Endothelial cell of umbilical vein (primary cell): ENCODE measurements around the gene ZMIZ1. TPM values are rescaled to one million over a fixed set of nuclear protein-coding genes. Genes with fewer than 3 reads are reported as not detected.

Source experiments
- BruUV-seq: library from RNA; stranded (reverse); fragments of 400-500 nt; replicated peaks from 2 replicates; lab custom pipeline; 2021; lab: Mats Ljungman, UMichigan
- CTCF ChIA-PET: fragments of 300-600, 350-600 bp; sonication (Branson Sonifier 250); formaldehyde crosslinking; loops from one replicate; lab custom pipeline; 2021; ENCODE audit warnings: antibody characterized with exemption, inconsistent platforms; lab: Charles Lee
- POLR2A ChIA-PET: fragments of 300-600, 350-600 bp; sonication (Branson Sonifier 250); formaldehyde crosslinking; loops from one replicate; lab custom pipeline; 2021; ENCODE audit warnings: antibody characterized with exemption, inconsistent platforms; lab: Charles Lee
- DNase-seq: peaks from one replicate; pipeline ENCODE4 v3.0.0-alpha.2; 2011; ENCODE audit warnings: low read depth, low spot score
- FAIRE-seq: peaks from 2 replicates; lab custom pipeline; 2011; peaks lifted over from hg19 to GRCh38; lab: Jason Lieb, UNC
- H2AFZ ChIP-seq: 2 replicates; pipeline ENCODE4 v1.6.0; 2012; ENCODE audit warnings: low read depth, low read length, control low read depth, inconsistent platforms
- H3K27ac ChIP-seq: 2 replicates; pipeline ENCODE4 v1.5.1; 2011; ENCODE audit warnings: low read depth, mild to moderate bottlenecking, control low read depth, low read length, moderate library complexity; ENCODE audit not compliant: insufficient read depth
- H3K27me3 ChIP-seq, 2 experiments: 2 replicates each; pipeline versions ENCODE4 v1.6.0 to v1.6.1; 2011; ENCODE audit warnings: low read length in 2 of 2, mixed read lengths in 1 of 2; ENCODE audit not compliant: control insufficient read depth in 2 of 2, insufficient read depth in 2 of 2
- H3K36me3 ChIP-seq, 2 experiments: 2 replicates in 1 of 2; 3 replicates in 1 of 2; pipeline ENCODE4 v1.5.1; 2011; ENCODE audit warnings: low read length in 2 of 2, mild to moderate bottlenecking in 1 of 2, moderate library complexity in 1 of 2; ENCODE audit not compliant: control insufficient read depth in 2 of 2, insufficient read depth in 2 of 2; ENCODE audit errors: extremely low read depth in 1 of 2
- H3K4me1 ChIP-seq: 3 replicates; pipeline ENCODE4 v1.5.1; 2011; ENCODE audit warnings: mild to moderate bottlenecking, low read length; ENCODE audit not compliant: control insufficient read depth, insufficient read depth; ENCODE audit errors: extremely low read depth
- H3K4me2 ChIP-seq: 2 replicates; pipeline ENCODE4 v1.6.1; 2011; ENCODE audit warnings: low read length, control low read depth, mixed read lengths; ENCODE audit not compliant: insufficient read depth
- H3K4me3 ChIP-seq, 3 experiments: fragments of 200-600 bp in 1 of 3; sonication (generic), shearing (Covaris generic) in 1 of 3; replicated peaks in 1 of 3; 2 replicates each; pipeline ENCODE4 v1.5.1; 2011 to 2016; ENCODE audit warnings: control low read depth in 3 of 3, low read length in 3 of 3, mild to moderate bottlenecking in 2 of 3, inconsistent platforms in 1 of 3, low read depth in 1 of 3, moderate library complexity in 1 of 3; ENCODE audit not compliant: insufficient read depth in 1 of 3
- H3K79me2 ChIP-seq: 2 replicates; pipeline ENCODE4 v1.6.0; 2012; ENCODE audit warnings: low read length, inconsistent platforms; ENCODE audit not compliant: control insufficient read depth, insufficient read depth
- H3K9ac ChIP-seq: replicated peaks from 2 replicates; pipeline ENCODE3; 2011; ENCODE audit warnings: low read length, control low read depth; ENCODE audit not compliant: insufficient read depth; ENCODE audit errors: extremely low read depth
- H3K9me1 ChIP-seq: replicated peaks from 3 replicates; pipeline ENCODE4 v1.6.0; 2011; ENCODE audit warnings: mild to moderate bottlenecking, low read length; ENCODE audit not compliant: control insufficient read depth, insufficient read depth; ENCODE audit errors: extremely low read depth
- H3K9me3 ChIP-seq: replicated peaks from 2 replicates; pipeline ENCODE4 v1.5.1; 2012; ENCODE audit warnings: low read length, inconsistent platforms; ENCODE audit not compliant: control insufficient read depth, insufficient read depth
- H4K20me1 ChIP-seq: replicated peaks from 2 replicates; pipeline ENCODE3; 2011; ENCODE audit warnings: mild to moderate bottlenecking, low read length; ENCODE audit not compliant: control insufficient read depth, insufficient read depth; ENCODE audit errors: extremely low read depth
- EZH2 ChIP-seq: IDR thresholded peaks from 2 replicates; pipeline ENCODE4 v1.6.1; 2012; ENCODE audit warnings: borderline replicate concordance, low read depth, mild to moderate bottlenecking, moderate library complexity, low read length, inconsistent platforms; ENCODE audit not compliant: severe bottlenecking
- FOS ChIP-seq: IDR thresholded peaks from 2 replicates; pipeline ENCODE4 v1.6.1; 2011; ENCODE audit warnings: mild to moderate bottlenecking, low read length, moderate library complexity, borderline replicate concordance; ENCODE audit not compliant: insufficient read depth
- GATA2 ChIP-seq: IDR thresholded peaks from 2 replicates; pipeline ENCODE4 v1.7.0; 2011; ENCODE audit warnings: low read depth, mild to moderate bottlenecking, moderate library complexity, mixed read lengths, low read length; ENCODE audit not compliant: insufficient read length, insufficient read depth
- JUN ChIP-seq: IDR thresholded peaks from 2 replicates; pipeline ENCODE4 v1.6.1; 2011; ENCODE audit warnings: borderline replicate concordance, low read depth; ENCODE audit not compliant: insufficient read length, insufficient read depth
- MYC ChIP-seq: IDR thresholded peaks from one replicate; pipeline ENCODE4 v1.6.1; 2011; ENCODE audit warnings: mild to moderate bottlenecking, low read depth, low read length
- POLR2A ChIP-seq: IDR thresholded peaks from 2 replicates; pipeline ENCODE4 v1.6.1; 2012; ENCODE audit warnings: low read depth, mild to moderate bottlenecking, control low read depth, low read length
- POLR2AphosphoS5 ChIP-seq: IDR thresholded peaks from 2 replicates; pipeline ENCODE4 v1.6.1; 2012; ENCODE audit warnings: low read depth, mild to moderate bottlenecking, control low read depth, low read length, moderate library complexity; ENCODE audit not compliant: insufficient read depth
- dilution Hi-C: fragments of 300-500 bp; cut with MboI; formaldehyde crosslinking; loops from one replicate; pipeline ENCODE4 v1.15.0; 2019; ENCODE audit warnings: low sequenced_read_pairs; ENCODE audit not compliant: extremely low pct_ligation_motif_present
- intact Hi-C: fragments of 100-400 bp; cut with micrococcal nuclease; formaldehyde crosslinking; loops from one replicate; pipeline ENCODE4 v1.10.0; 2022
- polyA plus RNA-seq, 4 experiments: library from polyadenylated mRNA; depleted of rRNA in 3 of 4; stranded (reverse) in 3 of 4; unstranded in 1 of 4; fragments of >200 nt; gene quantifications; 2 replicates each; pipeline versions ENCODE4 v1.2.1 to v1.2.3, GENCODE V29; 2011 to 2012; ENCODE audit warnings: missing spikeins in 1 of 4
- total RNA-seq: library from RNA; stranded (reverse); gene quantifications from 2 replicates; pipeline ENCODE4 v1.2.3, GENCODE V29; 2021
- TF ChIP-seq, protein P1 (sequence below): IDR thresholded peaks from 2 replicates; pipeline ENCODE4 v1.6.1; 2011; ENCODE audit not compliant: insufficient read depth, insufficient read length
- TF ChIP-seq, protein P2 (sequence below), 2 donors: IDR thresholded peaks; 1 replicate in 1 of 2; 2 replicates in 1 of 2; pipeline ENCODE4 v1.5.1; 2011; ENCODE audit warnings: low read length in 2 of 2, mild to moderate bottlenecking in 2 of 2, moderate library complexity in 2 of 2, control low read depth in 1 of 2, inconsistent platforms in 1 of 2, low read depth in 1 of 2; ENCODE audit not compliant: insufficient read depth in 1 of 2; ENCODE audit errors: extremely low read depth in 1 of 2

Gene ZMIZ1
- total and polyA plus RNA-seq, 2 donors (not counting 3 experiments of a cell fraction or from before 2014, with no cell fraction given) = 12.5 to 46.7 TPM

DNA sequence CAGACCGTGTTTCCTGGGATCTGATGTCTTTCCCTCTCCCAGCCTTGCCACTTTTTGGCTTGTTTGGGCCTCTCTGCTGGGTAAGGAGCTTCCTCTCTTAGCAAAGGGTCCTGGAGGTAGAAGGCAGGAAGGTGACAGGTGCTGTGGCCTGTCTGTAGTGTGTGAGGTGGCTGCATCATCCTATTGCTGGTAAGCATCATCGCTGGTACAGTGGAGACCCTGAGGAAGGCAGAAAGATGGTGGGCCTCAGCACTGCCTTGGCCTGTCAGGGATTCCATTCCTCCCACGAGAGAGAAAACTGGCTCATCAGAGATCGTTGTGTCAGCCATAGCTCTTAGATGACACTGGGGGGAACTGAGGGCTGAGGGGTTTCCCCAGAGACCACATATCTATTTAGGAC is 46.5 kb downstream of the ZMIZ1 start:
- peaks cover 11% of the 10 kb centered on the region for H3K4me1 ChIP-seq
- BruUV-seq = no TSS peak
- H4K20me1 ChIP-seq = no peaks in the 10 kb centered on the region
- DNase-seq (no peak), FAIRE-seq (no peak)
- H3K27me3 ChIP-seq = no peaks in the 10 kb centered on the region
- no peak overlapping the region for H2AFZ ChIP-seq
- no peaks in the 10 kb centered on the region for H3K9me3 ChIP-seq
- dilution Hi-C loops = no loop called here
- peaks cover 0 to 14% of the 10 kb centered on the region in 2 experiments for H3K36me3 ChIP-seq
- no peaks in the 10 kb centered on the region for H3K9me1 ChIP-seq
- TF ChIP-seq FOS (no peak), POLR2A (no peak), EZH2 (no peak), MYC (no peak), JUN (no peak), POLR2AphosphoS5 (no peak), GATA2 (no peak)
- TF ChIP-seq, protein P1, sequence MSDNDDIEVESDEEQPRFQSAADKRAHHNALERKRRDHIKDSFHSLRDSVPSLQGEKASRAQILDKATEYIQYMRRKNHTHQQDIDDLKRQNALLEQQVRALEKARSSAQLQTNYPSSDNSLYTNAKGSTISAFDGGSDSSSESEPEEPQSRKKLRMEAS = no peak
- TF ChIP-seq, protein P2, sequence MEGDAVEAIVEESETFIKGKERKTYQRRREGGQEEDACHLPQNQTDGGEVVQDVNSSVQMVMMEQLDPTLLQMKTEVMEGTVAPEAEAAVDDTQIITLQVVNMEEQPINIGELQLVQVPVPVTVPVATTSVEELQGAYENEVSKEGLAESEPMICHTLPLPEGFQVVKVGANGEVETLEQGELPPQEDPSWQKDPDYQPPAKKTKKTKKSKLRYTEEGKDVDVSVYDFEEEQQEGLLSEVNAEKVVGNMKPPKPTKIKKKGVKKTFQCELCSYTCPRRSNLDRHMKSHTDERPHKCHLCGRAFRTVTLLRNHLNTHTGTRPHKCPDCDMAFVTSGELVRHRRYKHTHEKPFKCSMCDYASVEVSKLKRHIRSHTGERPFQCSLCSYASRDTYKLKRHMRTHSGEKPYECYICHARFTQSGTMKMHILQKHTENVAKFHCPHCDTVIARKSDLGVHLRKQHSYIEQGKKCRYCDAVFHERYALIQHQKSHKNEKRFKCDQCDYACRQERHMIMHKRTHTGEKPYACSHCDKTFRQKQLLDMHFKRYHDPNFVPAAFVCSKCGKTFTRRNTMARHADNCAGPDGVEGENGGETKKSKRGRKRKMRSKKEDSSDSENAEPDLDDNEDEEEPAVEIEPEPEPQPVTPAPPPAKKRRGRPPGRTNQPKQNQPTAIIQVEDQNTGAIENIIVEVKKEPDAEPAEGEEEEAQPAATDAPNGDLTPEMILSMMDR (IDR thresholded peaks at IDR 0.05; ENCODE audit: extremely low read depth in 1 of 2, insufficient read depth in 1 of 2, low read depth in 1 of 2, low read length in 2 of 2) = no peak
- no peak overlapping the region for H3K4me2 ChIP-seq
- peaks cover 67% of the 10 kb centered on the region for H3K79me2 ChIP-seq
- no peak overlapping the region for H3K4me3 ChIP-seq
- ChIA-PET CTCF (no interaction called here), POLR2A (no interaction called here)
- H3K27ac ChIP-seq = no peak overlapping the region
- no peak overlapping the region for H3K9ac ChIP-seq
- intact Hi-C loops = no loop called here
